Putamen (tissue), 1 donor: ENCODE data around the gene TPO.
A peak's percentile ranks its signal among the peaks of the same experiment; 100 is the strongest.

Source experiments
- DNase-seq: peaks from one replicate; pipeline ENCODE4 v3.0.0-alpha.2; 2016; ENCODE audit warnings: low spot score

TPO gene

DNA sequence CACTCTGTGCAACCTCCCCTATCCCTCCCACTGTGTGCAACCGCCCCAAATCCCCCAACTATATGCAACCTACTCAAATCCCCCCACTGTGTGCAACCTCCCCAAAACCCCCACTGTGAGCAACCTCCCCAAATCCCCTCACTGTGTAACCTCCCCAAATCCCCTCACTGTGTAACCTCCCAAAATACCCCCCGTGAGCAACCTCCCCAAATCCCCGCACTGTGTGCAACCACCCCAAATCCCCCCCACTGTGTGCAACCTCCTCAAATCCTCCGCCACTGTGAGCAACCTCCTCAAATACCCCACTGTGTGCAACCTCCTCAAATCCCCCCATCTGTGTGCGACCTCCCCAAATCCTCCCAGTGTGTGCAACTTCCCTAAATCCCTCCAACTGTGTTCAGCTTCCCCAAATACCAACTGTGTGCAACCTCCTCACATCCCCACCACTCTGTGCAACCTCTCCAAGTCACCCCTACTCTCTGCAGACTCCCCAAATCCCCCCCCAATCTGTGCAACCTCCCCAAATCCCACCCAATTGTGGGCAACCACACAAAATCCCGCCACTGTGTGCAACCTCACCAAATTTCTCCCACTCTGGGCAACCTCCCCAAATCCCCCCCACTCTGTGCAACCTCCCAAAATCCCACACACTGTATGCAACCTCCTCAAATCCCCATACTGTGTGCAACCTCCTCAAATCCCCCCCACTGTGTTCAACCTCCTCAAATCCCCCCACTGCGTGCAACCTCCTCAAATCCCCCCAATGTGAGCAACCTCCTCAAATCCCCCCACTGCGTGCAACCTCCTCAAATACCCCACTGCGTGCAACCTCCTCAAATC, 114.1 kb downstream of the TPO start:
- DNase-seq, result no peak

DNA sequence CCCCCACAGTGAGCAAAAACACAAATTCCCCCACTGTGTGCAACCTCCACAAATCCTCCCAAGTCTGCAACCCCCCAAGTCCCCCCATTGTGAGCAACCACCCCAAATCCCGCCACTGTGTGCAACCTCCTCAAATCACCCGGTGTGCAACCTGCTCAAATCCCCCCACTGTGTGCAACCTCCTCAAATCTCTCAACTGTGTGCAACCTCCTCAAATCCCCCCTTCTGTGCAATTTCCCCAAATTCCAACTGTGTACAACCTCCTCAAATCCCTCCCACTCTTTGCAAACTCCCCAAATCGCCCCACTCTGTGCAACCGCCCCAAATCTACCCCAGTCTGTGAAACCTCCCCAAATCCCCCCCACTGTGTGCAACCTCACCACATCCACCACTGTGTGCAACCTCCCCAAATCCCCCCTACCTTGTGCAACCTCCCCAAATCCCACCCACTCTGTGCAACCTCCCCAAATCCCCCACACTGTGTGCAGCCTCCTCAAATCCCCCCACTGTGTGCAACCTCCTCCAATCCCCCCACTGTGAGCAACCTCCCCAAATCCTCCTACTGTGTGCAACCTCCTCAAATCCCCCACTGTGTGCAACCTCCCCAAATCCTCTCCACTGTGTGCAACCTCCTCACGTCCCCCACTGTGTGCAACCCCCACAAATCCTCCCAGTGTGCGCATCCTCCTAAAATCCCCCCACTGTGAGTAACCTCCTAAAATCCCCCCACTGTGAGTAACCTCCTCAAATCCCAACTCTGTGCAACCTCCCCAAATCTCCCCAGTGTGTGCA, 115.2 kb downstream of the TPO start:
- no peak for DNase-seq

DNA sequence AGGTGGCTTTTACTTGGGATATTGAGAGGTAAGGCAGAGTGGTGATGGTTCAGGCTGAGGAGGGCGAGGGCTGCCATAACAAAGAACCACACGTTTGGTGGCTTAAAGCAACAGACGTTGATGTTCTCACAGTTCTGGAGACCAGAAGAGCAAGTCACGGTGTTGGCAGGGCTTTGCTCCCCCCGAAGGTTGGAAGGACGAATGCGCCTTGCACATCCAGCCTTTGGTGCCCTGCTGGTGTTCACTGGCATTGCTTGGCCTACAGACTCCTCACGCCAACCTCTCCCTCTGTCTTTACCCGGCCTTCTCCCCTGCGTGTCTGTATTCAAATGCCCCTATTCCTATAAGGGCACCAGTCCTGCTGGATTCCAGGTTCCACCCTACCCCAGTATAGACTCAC, 125.4 kb downstream of the TPO start:
- DNase-seq, result no peak

DNA sequence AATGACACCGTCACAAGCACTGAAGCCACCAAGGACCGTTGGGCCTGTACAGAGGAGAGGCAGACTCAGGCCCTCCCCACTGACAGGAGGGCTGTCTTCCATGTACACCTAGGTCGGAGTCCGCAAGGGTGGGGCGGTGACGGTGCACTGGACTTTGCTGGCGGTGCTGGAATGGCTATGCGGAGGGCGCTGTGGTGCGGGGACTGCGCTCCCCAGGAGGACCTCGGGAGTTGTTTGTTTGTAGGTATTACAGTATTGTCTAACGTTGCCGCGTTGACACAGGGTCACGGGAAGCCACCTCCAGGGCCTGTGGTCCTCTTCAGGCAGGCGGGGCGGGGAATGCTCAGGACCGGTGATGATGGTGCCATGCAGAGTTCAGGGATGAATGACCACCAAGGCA, 126.2 kb downstream of the TPO start:
- no peak for DNase-seq

DNA sequence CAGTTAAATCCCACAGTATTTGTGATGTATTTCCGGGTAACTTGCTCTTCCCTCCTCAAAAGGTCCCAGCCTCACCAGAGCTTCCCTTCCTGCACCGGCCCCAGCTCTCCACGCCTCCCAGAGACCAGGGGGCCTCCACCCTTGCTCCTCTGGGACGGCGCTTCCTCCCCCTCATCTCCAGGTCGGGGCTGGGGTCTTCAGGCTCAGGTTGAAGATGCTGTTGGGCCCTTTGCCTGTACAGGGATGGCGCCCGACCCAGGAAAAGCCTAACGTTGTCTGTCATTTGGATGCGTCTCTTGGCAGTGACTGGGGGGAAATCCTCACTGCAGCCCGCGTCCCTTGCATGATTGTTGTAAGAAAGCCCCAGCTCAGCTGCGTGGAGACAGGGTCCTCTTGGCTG, 126.7 kb downstream of the TPO start:
- DNase-seq, result no peak

DNA sequence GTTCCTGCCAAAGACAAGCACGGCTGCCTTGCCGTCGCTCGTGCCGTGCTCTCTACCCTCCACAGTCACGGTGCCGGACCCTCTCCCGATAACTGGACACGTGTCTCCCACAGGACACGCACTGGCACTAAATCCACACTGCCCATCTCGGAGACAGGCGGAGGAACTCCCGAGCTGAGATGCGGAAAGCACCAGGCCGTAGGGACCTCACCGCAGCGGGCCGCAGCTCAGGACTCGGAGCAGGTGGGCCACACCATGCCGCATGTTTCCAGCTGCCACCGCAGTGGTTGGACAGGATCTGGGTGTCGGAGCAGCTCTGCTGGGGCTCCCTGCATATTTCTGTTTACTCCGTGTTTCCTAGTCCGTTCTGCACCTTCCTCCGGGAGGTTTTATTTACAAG, 127.2 kb downstream of the TPO start:
- DNase-seq, result no peak

DNA sequence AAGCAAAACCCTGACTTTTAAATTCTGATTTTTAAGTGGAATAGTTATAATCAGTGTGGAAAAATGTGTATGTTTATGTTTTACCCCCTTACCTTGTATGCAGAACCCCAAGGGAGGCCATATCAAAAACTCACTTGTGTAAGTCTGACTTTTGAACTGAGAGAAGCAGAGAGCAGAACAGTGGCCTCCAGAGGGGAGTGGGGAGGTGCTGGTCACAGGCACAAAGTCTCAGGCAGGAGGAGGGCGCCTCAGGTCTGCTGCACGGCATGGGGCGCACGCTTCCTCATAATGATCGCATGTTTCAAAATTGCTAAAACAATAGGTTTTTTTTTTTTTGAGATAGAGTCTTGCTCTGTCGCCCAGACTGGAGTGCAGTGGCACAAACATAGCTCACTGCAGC, 127.8 kb downstream of the TPO start:
- no peak for DNase-seq

DNA sequence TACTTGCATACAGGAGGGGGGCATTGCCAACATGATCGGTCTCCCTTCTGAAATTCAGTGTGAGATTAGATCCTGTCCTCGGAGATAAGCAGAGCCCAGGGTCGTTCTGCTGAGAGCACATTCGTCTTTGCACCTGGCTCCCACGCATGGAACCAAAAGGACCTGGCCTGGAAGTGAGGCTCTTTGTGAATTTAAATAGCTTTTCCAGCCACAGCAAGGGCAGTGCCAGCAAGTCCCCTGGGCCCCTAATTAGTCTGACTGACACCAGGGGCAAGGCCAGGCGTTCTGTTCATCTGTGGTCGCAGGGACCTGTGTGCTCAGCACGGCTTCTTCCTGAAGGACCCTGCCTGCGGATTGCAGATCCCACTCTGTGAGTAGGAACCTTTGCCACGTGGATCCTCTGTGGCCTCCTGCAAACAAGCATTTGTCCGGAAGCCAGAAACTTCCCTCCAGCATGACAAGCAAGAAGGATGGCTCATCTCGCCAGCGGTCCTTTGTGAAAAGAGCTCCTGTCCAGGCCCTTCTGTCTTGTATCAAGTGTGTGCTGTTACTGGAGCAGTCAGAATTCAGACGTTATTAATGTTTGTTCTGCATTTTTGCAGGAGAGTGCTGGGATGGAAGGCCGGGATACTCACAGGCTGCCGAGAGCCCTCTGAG, 128.7 kb downstream of the TPO start:
- no peak for DNase-seq

DNA sequence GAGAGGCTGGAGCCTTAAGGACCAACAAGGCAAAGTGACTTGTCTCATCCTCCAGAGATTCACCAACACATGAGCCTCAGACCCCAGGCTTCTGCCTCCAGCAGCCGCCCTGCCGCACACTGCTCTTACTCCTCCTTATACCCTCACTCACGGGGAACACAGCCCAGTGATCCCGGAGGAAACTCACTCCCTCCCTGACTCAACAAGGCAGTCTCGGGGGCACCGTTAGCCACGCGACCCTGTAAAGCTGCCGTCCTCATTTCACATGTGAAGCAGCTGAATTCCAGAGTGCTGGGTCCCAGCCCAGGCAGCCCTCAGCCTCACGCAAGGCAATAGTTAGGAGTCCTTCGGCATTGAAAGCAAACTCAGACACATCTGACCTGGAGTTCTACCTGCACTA, 129.7 kb downstream of the TPO start:
- no peak for DNase-seq

DNA sequence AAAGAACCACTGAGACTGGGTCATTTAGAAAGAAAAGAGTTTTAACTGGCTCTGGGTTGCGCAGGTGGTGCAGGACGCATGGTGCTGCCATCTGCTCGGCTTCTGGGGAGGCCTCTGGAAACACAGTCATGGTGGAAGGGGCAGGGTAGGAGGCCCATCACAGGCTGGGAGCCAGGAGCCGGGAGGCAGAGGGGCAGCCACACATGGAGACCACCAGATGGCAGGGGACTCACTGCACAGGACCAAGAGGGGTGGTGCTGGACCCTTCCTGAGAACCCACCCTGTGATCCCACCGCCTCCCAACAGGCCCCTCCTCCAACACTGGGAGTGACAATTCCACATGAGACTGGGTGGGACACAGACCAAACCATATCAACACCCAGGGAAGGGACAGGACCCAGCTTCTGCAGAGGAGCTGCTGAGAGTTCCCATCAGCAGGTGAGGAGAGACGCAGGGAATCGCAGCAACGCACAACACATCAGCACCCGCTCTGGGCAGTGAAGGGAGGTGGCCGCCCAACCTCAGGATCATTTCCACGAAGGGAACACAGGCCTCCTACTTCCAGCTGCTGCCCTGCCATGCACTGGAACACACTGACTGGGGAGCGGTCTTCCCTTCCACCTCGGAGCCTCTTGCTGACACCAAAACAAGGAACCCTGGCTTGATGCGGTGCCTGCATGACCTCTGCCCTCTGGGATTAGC, 130.7 kb downstream of the TPO start:
- no peak for DNase-seq

DNA sequence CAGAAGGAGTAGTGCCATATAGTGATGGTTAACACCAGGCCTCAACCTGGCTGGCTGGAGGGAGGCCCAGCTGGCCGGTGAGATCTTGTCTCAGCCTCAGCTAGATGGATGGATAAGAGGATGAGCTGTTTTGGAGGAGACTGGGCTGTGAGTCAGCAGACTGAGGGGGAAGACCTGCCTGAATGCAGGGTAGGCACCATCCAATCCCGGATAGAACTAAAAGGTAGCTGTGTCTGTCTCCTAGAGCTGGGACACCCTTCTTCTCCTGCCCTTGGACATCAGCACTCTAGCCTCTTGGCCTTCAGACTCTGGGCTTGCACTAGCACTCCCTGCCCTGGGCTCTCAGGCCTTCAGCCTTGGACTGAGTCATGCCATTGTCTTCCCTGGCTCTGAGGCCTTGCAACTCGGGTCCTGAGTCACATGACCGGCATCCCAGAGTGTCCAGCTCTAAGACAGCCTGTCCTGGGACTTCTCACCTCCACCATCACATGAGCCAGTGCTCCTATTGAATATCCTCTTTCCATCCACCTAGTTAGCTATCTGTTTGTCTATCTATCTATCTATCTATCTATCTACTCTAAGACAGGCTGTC, 131.3 kb downstream of the TPO start:
- DNase-seq, result no peak

DNA sequence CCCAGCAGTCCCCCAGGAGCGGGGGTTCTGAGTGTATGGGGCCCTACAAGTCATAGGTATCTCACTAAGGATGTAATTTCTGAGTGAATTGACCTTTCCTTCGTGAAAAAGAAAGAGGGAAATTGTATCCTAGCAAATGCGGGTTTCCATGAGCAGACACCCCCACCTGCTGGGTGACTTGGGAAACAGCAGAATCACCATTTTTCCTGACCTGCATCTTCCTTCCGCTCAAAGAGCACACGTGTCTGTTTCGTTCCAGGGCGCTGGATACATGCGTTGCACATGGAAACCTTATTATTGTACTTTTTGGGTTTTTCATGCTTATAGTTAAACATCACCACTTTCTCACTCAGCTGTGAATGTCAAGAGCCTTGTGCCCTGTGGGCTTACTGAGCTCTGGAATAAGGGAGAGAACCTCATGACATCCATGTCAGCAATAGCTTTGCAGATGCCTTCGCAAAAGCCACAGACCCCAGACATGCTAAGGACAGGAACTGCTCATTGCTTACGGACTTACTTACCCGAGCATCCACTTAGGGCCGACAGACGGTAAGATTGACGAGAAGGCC, 132.8 kb downstream of the TPO start:
- peak; percentile 23 for DNase-seq

DNA sequence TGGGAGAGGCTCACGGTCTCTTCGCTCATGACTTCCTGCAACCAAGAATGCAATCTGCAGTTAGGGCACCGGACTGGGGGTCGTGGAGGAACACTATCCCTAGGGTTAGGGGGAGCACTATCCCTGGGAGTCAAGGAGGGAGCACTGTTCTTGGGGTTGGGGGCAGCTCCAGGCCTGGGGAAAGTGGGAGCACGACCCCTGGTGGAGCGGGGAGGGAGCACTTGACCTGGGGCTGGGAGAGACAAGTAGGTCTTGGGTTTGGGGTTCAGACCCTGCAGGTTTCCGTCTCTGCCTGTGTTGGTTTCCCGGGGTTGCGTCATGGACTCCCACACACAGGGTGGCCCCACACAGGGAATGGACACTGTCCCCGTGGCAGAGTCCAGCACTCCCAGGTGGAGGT, 133.6 kb downstream of the TPO start:
- no peak for DNase-seq

DNA sequence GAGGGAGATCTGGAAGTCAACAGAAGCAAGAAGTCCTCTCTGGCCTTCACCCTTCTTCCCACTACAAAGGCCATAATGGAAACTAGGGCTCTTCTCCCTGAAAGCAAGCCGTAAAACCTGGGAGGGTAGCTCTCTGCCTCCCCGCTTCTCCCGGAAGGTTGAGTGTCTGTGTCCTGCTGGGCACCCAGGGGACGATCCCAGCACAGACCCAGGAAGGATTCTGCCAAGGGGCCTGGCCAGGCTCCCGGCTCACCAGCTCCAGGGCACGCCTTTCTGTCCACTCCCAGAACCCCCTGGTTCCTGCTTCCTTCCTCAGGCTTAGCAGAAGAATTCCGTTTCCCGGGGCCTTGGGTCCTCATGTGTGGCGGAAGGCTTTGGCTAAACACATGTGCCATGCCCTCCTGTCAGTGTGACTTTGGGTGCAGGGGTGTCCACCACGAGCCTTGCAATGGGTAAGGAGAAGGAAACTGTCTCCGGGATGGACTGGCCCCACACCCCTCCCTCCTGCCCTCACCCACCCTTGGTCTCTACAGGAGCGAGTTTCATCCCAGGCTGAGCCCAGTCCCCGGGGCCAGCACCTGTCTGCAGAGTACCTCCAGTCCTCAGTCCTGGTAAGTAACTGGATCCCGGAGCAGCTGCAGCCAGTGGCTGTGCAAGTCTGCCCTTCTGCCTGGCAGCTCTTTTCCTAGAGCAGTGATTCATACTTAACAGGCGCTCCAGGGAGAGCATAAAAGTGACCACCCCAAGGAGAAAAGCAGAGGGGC, 135.8 kb downstream of the TPO start:
- DNase-seq, result no peak

DNA sequence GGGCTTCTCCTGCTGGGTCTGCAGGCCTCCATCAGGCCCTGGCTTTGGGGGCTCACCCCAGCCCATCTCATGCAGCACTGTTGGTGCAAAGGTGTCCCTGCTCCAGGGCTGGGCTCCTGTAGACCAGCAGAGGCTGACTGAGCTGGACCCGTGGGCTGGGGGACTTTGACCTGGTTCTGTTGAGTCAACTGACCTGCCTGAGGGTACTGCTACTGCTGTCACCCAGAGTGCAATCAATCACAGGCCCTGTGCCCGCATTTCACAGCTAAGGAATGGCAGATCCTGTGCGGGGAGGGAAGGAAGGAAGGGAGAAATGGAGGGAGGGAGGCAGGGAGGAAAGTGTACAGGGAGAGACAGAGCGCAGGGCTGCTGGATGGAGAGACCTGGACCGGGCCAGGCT, 136.8 kb downstream of the TPO start:
- no peak for DNase-seq

DNA sequence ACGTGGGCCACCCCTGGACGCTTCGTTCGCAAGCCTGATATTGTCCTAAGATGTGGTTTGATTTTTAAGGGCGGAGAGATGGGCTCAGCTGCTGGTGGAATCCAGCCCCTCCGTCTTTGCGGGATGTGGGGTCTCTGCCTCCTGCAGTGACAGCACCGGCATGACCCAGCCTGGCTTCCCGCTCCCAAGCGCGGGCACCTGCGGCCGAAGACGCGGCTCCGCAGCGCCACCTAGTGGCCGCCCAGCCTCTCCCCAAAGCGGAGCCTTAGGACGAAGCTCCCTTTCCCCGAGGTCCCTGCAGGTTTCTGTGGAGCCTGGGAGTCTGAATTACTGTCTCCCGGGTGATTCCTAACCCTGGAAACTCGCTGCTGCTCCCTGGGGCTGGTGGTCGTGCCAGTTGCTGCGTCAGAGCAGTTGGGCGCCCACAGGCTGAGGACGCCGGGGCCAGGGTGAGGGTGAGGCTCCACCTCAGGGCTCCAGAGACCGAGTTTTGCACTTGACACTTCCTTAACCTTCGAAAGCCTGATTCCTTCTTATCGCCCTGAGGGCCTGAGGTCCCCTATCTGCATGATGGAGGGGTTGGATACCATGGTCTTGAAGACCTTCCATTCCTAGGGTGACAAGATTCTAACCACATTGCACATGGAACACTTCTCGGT, 137.5 kb downstream of the TPO start:
- no peak for DNase-seq

DNA sequence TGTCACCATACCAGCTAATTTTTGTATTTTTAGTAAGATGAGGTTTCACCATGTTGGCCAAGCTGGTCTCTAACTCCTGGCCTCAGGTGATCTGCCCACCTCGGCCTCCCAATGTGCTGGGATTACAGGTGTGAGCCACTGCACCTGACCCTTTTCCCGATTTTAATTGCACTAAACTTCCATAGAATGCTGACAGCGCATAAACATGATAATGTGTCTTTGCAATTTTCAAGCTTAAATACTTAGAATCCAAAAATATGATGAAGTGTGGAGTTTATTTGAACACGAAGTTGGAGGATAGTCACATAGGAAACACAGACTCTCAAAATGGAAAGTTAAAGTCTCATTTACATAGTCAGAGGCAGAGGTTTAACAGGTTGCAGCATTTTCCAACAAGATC, 138.6 kb downstream of the TPO start:
- no peak for DNase-seq

DNA sequence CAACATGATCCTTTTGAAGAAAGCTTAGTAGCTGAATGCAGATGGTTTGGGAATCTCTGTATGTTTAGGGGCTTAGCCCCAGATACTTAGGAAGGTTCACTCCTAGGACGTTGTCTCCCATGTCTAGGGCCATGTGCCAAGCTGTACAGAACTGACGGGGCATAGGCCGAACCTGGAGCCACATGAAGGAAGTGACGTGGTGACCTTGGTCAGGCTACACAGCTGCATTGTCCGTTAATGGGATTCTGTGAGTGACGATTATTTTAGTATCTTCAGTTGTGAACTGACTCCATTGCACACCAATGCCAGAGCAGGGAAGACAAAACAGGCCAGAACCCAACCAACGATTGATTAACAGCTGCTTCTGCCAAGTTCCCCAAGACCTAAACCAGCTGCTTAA, 139.3 kb downstream of the TPO start:
- no peak for DNase-seq

DNA sequence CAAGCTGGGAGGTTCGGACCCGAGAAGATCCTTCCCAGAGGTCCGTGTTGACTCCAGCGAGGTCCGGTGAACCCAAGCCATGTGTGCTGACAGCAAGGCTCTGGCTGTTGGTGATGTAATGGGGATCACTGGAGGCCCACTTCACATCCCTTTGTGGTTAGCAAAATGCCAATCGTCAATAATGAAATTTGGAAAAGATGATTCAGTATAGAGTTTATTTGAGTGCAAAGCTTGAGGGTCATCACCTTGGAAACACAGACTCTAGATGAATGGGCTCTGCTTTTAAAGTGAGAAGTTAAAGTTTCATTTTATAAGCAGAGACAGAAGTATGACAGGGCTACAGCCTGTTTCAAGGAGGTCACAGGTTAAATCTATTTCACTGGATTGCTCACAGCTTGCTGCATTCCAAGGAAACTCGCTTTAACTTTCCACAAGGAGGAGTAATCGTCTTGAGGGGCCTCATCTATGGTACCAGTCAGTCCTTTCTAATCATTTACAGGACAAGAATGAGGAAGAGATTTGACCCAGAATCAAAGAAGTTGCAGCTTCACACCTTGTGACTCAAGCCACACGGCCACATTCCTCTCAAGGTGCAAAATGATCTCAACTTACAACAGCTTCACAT, 140.5 kb downstream of the TPO start:
- no peak for DNase-seq

DNA sequence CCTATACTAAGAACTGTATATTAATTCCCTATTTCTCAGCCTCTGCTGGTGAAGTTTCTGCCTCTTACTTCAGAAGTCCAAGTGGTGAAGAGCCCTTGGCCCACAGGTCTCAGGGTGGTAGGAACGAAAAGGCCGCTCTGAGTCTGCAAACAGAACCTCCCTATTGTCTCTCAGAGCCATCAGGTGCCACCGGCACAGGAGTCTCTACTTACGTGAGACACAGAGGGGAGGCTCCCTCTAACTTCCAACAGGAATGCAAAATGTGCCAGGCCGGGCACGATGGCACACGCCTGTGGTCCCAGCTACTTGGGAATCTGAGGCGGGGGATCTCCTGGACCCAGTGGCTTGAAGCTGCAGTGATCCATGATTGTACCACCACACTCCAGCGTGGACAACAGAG, 143.0 kb downstream of the TPO start:
- no peak for DNase-seq
